Activated naive CD8-positive, alpha-beta T cell (primary cell): ENCODE measurements around the gene OXCT1.
"Not testable (repeated sequence)": the region's sequence is repeated elsewhere in the genome, so short reads cannot be mapped to it uniquely, and the experiment has no call there.

Experiments
- H3K27ac Mint-ChIP-seq: one replicate; pipeline ENCODE4 v1.8.0; 2021; ENCODE audit warnings: mixed read lengths
- H3K27me3 Mint-ChIP-seq: one replicate; pipeline ENCODE4 v1.8.0; 2021; ENCODE audit warnings: mixed read lengths
- H3K36me3 Mint-ChIP-seq: one replicate; pipeline ENCODE4 v1.8.0; 2021; ENCODE audit warnings: mixed read lengths
- H3K4me1 Mint-ChIP-seq: one replicate; pipeline ENCODE4 v1.8.0; 2021; ENCODE audit warnings: low read depth, mixed read lengths
- H3K4me3 Mint-ChIP-seq: one replicate; pipeline ENCODE4 v1.8.0; 2021; ENCODE audit warnings: mild to moderate bottlenecking, mixed read lengths
- H3K9me3 Mint-ChIP-seq: one replicate; pipeline ENCODE4 v1.8.0; 2021; ENCODE audit warnings: low read depth, mixed read lengths

The OXCT1 gene

GRCh38 chr5:41755705-41756104, 114.5 kb downstream of the OXCT1 start:
- peaks cover 48% of the 10 kb centered on the region for H3K36me3 Mint-ChIP-seq
- no peak overlapping the region for H3K4me3 Mint-ChIP-seq
- peaks cover 11% of the 10 kb centered on the region for H3K4me1 Mint-ChIP-seq
- no peak overlapping the region for H3K27ac Mint-ChIP-seq
- no peaks in the 10 kb centered on the region for H3K27me3 Mint-ChIP-seq
- H3K9me3 Mint-ChIP-seq = no peaks in the 10 kb centered on the region

GRCh38 chr5:41754857-41755256, 115.4 kb downstream of the OXCT1 start:
- Mint-ChIP-seq H3K36me3 (peaks cover 50% of the 10 kb centered on the region), H3K4me3 (no peak overlapping the region), H3K27ac (no peak overlapping the region), H3K9me3 (no peaks in the 10 kb centered on the region), H3K4me1 (peaks cover 13% of the 10 kb centered on the region), H3K27me3 (no peaks in the 10 kb centered on the region)

GRCh38 chr5:41751867-41752266, 118.4 kb downstream of the OXCT1 start:
- peaks cover 37% of the 10 kb centered on the region for H3K36me3 Mint-ChIP-seq
- no peaks in the 10 kb centered on the region for H3K27me3 Mint-ChIP-seq
- H3K4me3 Mint-ChIP-seq = no peak overlapping the region
- no peaks in the 10 kb centered on the region for H3K9me3 Mint-ChIP-seq
- peaks cover 16% of the 10 kb centered on the region for H3K4me1 Mint-ChIP-seq
- H3K27ac Mint-ChIP-seq = peak overlapping the region; percentile 55

- Mint-ChIP-seq H3K4me3 (no peak overlapping the region), H3K4me1 (peaks cover 16% of the 10 kb centered on the region), H3K36me3 (peaks cover 44% of the 10 kb centered on the region), H3K27ac (no peak overlapping the region), H3K27me3 (no peaks in the 10 kb centered on the region), H3K9me3 (no peaks in the 10 kb centered on the region)
These were observed 121.6 kb downstream of the OXCT1 start for GRCh38 chr5:41748631-41749030.

GRCh38 chr5:41747708-41748107, 122.5 kb downstream of the OXCT1 start:
- H3K27ac Mint-ChIP-seq = no peak overlapping the region
- no peaks in the 10 kb centered on the region for H3K27me3 Mint-ChIP-seq
- H3K4me3 Mint-ChIP-seq = no peak overlapping the region
- H3K36me3 Mint-ChIP-seq = peaks cover 34% of the 10 kb centered on the region
- no peaks in the 10 kb centered on the region for H3K9me3 Mint-ChIP-seq
- peaks cover 16% of the 10 kb centered on the region for H3K4me1 Mint-ChIP-seq

GRCh38 chr5:41747301-41747700, 122.9 kb downstream of the OXCT1 start:
- peaks cover 33% of the 10 kb centered on the region for H3K36me3 Mint-ChIP-seq
- H3K4me1 Mint-ChIP-seq = peaks cover 15% of the 10 kb centered on the region
- no peak overlapping the region for H3K4me3 Mint-ChIP-seq
- H3K27me3 Mint-ChIP-seq = no peaks in the 10 kb centered on the region
- no peak overlapping the region for H3K27ac Mint-ChIP-seq
- no peaks in the 10 kb centered on the region for H3K9me3 Mint-ChIP-seq

GRCh38 chr5:41742608-41743007, 127.6 kb downstream of the OXCT1 start:
- not testable (repeated sequence) for H3K27me3 Mint-ChIP-seq, H3K9me3 Mint-ChIP-seq, H3K4me3 Mint-ChIP-seq, H3K27ac Mint-ChIP-seq, H3K4me1 Mint-ChIP-seq
- peaks cover 37% of the 10 kb centered on the region for H3K36me3 Mint-ChIP-seq

- Mint-ChIP-seq H3K4me1 (no peaks in the 10 kb centered on the region), H3K4me3 (no peak overlapping the region), H3K36me3 (peaks cover 44% of the 10 kb centered on the region), H3K27me3 (no peaks in the 10 kb centered on the region), H3K27ac (no peak overlapping the region), H3K9me3 (no peaks in the 10 kb centered on the region)
These were observed 131.4 kb downstream of the OXCT1 start for GRCh38 chr5:41738710-41739354.

GRCh38 chr5:41736641-41737040, 133.6 kb downstream of the OXCT1 start:
- Mint-ChIP-seq H3K27ac (no peak overlapping the region), H3K27me3 (no peaks in the 10 kb centered on the region), H3K36me3 (peaks cover 52% of the 10 kb centered on the region), H3K4me3 (no peak overlapping the region), H3K9me3 (no peaks in the 10 kb centered on the region), H3K4me1 (no peaks in the 10 kb centered on the region)

GRCh38 chr5:41735213-41735612, 135.0 kb downstream of the OXCT1 start:
- H3K36me3 Mint-ChIP-seq = peaks cover 53% of the 10 kb centered on the region
- no peaks in the 10 kb centered on the region for H3K9me3 Mint-ChIP-seq
- H3K4me3 Mint-ChIP-seq = no peak overlapping the region
- no peak overlapping the region for H3K27ac Mint-ChIP-seq
- H3K27me3 Mint-ChIP-seq = no peaks in the 10 kb centered on the region
- H3K4me1 Mint-ChIP-seq = no peaks in the 10 kb centered on the region

- not testable (repeated sequence) for H3K4me1 Mint-ChIP-seq
These were observed 140.8 kb downstream of the OXCT1 start for GRCh38 chr5:41729381-41729780.

GRCh38 chr5:41728281-41728680, 141.9 kb downstream of the OXCT1 start:
- peaks cover 27% of the 10 kb centered on the region for H3K36me3 Mint-ChIP-seq
- no peaks in the 10 kb centered on the region for H3K4me1 Mint-ChIP-seq
- no peaks in the 10 kb centered on the region for H3K27me3 Mint-ChIP-seq
- no peak overlapping the region for H3K4me3 Mint-ChIP-seq
- H3K27ac Mint-ChIP-seq = no peak overlapping the region
- H3K9me3 Mint-ChIP-seq = no peaks in the 10 kb centered on the region

More at GRCh38 chr5:41729381-41729780, 140.8 kb downstream of the OXCT1 start:
- H3K27me3 Mint-ChIP-seq, H3K27ac Mint-ChIP-seq, H3K4me3 Mint-ChIP-seq, H3K9me3 Mint-ChIP-seq: not testable (repeated sequence)
- peaks cover 31% of the 10 kb centered on the region for H3K36me3 Mint-ChIP-seq

- no peaks in the 10 kb centered on the region for H3K9me3 Mint-ChIP-seq
- H3K36me3 Mint-ChIP-seq = no peaks in the 10 kb centered on the region
- no peak overlapping the region for H3K27ac Mint-ChIP-seq
- no peaks in the 10 kb centered on the region for H3K4me1 Mint-ChIP-seq
- H3K27me3 Mint-ChIP-seq = no peaks in the 10 kb centered on the region
- no peak overlapping the region for H3K4me3 Mint-ChIP-seq
These were observed 147.8 kb downstream of the OXCT1 start for GRCh38 chr5:41722359-41722950.

- Mint-ChIP-seq H3K4me1 (no peaks in the 10 kb centered on the region), H3K36me3 (no peaks in the 10 kb centered on the region), H3K27ac (no peak overlapping the region), H3K4me3 (no peak overlapping the region), H3K9me3 (peaks cover 8% of the 10 kb centered on the region), H3K27me3 (peaks cover 4% of the 10 kb centered on the region)
These were observed 148.7 kb downstream of the OXCT1 start for GRCh38 chr5:41721516-41721915.

GRCh38 chr5:41716382-41716781, 153.8 kb downstream of the OXCT1 start:
- Mint-ChIP-seq H3K27me3 (peaks cover 8% of the 10 kb centered on the region), H3K4me3 (no peak overlapping the region), H3K4me1 (no peaks in the 10 kb centered on the region), H3K36me3 (peaks cover 4% of the 10 kb centered on the region), H3K27ac (no peak overlapping the region), H3K9me3 (peaks cover 27% of the 10 kb centered on the region)

- not testable (repeated sequence) for H3K4me3 Mint-ChIP-seq, H3K27ac Mint-ChIP-seq, H3K4me1 Mint-ChIP-seq, H3K36me3 Mint-ChIP-seq, H3K27me3 Mint-ChIP-seq
- peaks cover 32% of the 10 kb centered on the region for H3K9me3 Mint-ChIP-seq
These were observed 155.8 kb downstream of the OXCT1 start for GRCh38 chr5:41714446-41714845.
